Iris pigment epithelial cell (primary cell): ENCODE data around the gene TFE3.

Source experiments
- DNase-seq: peaks from one replicate; pipeline ENCODE4 v3.0.0-alpha.2; 2011; ENCODE audit warnings: low read depth

Gene TFE3

GRCh38 chrX:49043220-49043986 is at the start of gene TFE3:
TFE3 (minus strand) TSS chrX:49043357; CDS start chrX:49043226, 131 bp downstream.
- DNase-seq: peak; percentile 97

GRCh38 chrX:49089553-49089952 is 46.4 kb upstream of the TFE3 start:
- no peak for DNase-seq

GRCh38 chrX:49082271-49082871 is 39.2 kb upstream of the TFE3 start:
- no peak for DNase-seq

GRCh38 chrX:49079489-49080428 is 36.6 kb upstream of the TFE3 start, which contains the start of gene WDR45:
WDR45 (minus strand) TSS chrX:49079887; CDS start chrX:49078095, 1,792 bp downstream.
- peak; percentile 73 for DNase-seq

GRCh38 chrX:49077941-49078340 is 34.8 kb upstream of the TFE3 start:
- no peak for DNase-seq

- DNase-seq: no peak
Observed at GRCh38 chrX:49075347-49075746, 32.2 kb upstream of the TFE3 start.

GRCh38 chrX:49073601-49074575 is 30.7 kb upstream of the TFE3 start, which contains the start of gene PRAF2:
PRAF2 (minus strand) TSS chrX:49074002; CDS start chrX:49073987, 15 bp downstream.
- DNase-seq: peak; percentile 91

- no peak for DNase-seq
Observed at GRCh38 chrX:49072712-49073095, 29.5 kb upstream of the TFE3 start.

GRCh38 chrX:49071877-49072711 is 28.9 kb upstream of the TFE3 start:
- DNase-seq: peak; percentile 88

GRCh38 chrX:49070988-49071387 is 27.8 kb upstream of the TFE3 start:
- DNase-seq: no peak

- no peak for DNase-seq
Observed at GRCh38 chrX:49069038-49069437, 25.9 kb upstream of the TFE3 start.

- DNase-seq: no peak
Observed at GRCh38 chrX:49067285-49068120, 24.3 kb upstream of the TFE3 start.

GRCh38 chrX:49066690-49067089 is 23.5 kb upstream of the TFE3 start:
- DNase-seq: no peak

- DNase-seq: no peak
Observed at GRCh38 chrX:49066278-49066677, 23.1 kb upstream of the TFE3 start.

GRCh38 chrX:49064735-49065134 is 21.6 kb upstream of the TFE3 start:
- no peak for DNase-seq

GRCh38 chrX:49064303-49064702 is 21.1 kb upstream of the TFE3 start:
- DNase-seq: no peak

- DNase-seq: no peak
Observed at GRCh38 chrX:49063715-49064114, 20.6 kb upstream of the TFE3 start.

- DNase-seq: no peak
Observed at GRCh38 chrX:49061916-49062315, 18.8 kb upstream of the TFE3 start.

GRCh38 chrX:49061490-49061889 is 18.3 kb upstream of the TFE3 start:
- DNase-seq: no peak
